Spleen (tissue), 7 donors: ENCODE data around the gene PLEKHG3.

Source experiments
- CTCF ChIP-seq, 11 experiments: fragments of 200-600 bp in 7 of 11; fragments of 450-650 bp in 4 of 11; sonication (generic) in 4 of 11; IDR thresholded peaks in 8 of 11; conservative IDR thresholded peaks in 3 of 11; 1 replicate in 7 of 11; 2 replicates in 4 of 11; pipeline versions ENCODE4 v1.4.0 to v1.8.0; 2016 to 2021; ENCODE audit warnings: antibody characterized with exemption in 11 of 11, inconsistent platforms in 4 of 11, mild to moderate bottlenecking in 1 of 11
- POLR2A ChIP-seq, 3 donors: fragments of 450-650 bp; IDR thresholded peaks; one replicate each; pipeline ENCODE4 v1.5.1; 2017; ENCODE audit warnings: antibody characterized with exemption in 3 of 3, mild to moderate bottlenecking in 1 of 3
- POLR2AphosphoS5 ChIP-seq, 3 donors: sonication (generic); formaldehyde crosslinking; IDR thresholded peaks; one replicate each; pipeline ENCODE4 v1.5.1; 2017; ENCODE audit warnings: antibody characterized with exemption in 3 of 3
- donor health status: DM: no; HTN: no; CAD: no; lungs with moderate emphysema.
- donor health status: DM: no; HTN: no; CAD: no.
- donor health status: DM: no; HTN: no; CAD: no.

GRCh38 chr14:64673316-64673715 is 30.9 kb upstream of the PLEKHG3 start:
- TF ChIP-seq CTCF (IDR thresholded peaks at IDR 0.05 in 8 of 11, conservative IDR thresholded peaks at IDR 0.05 in 3 of 11) (no peak), POLR2A (IDR thresholded peaks at IDR 0.05) (no peak), POLR2AphosphoS5 (IDR thresholded peaks at IDR 0.05) (no peak)
